Right lobe of liver (tissue), 4 donors: Measurements from ENCODE around the gene GNG11.

ENCODE experiments used
- POLR2A ChIP-seq: fragments of 450-650 bp; IDR thresholded peaks from one replicate; pipeline ENCODE4 v1.6.1; 2017; ENCODE audit warnings: antibody characterized with exemption, mild to moderate bottlenecking
- TF ChIP-seq, protein P1 (sequence below), 4 donors: fragments of 200-600 bp in 3 of 4; fragments of 450-650 bp in 1 of 4; IDR thresholded peaks; one replicate each; pipeline versions ENCODE4 v1.5.1 to v1.8.0; 2016 to 2022; ENCODE audit warnings: antibody characterized with exemption in 4 of 4, mild to moderate bottlenecking in 2 of 4
- donor health status: DM: no; HTN: no; CAD: no.
- donor health status: DM: no; HTN: no; CAD: no.
- donor health status: DM: no; HTN: yes; CAD: no.

DNA sequence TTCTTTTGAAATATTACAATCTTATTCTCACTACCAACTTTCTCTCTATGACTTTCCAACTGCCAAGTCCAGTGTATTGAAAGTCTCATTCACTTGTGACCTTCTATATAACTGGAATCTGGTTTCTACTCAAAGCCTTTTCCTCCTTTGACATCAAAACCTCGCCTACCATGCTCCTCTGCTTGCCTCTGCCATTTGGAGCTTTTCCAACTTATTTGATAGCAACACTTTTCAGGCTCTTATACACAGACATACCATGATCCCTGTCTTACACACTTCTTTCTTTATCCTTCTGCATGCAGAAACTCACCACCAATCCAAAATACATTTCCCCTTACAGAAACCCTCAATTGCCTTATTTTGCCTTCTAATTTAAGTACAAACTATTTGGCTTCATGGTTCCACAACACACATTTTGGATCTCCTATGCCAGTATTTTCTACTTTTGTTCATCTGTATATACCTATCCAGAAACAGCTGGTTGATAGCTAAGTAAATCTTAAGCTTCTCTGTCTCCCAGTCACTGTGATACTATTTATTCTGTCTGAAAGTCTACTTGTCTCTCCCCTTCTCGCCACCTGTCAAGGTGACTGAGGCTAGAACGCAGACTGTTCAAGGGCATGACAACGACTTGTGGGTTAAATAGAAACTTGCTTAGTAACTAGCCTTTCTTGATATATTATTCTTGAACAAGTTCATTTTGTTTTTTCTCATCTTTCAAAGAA, 22.4 kb downstream of the GNG11 start:
- TF ChIP-seq, protein P1, sequence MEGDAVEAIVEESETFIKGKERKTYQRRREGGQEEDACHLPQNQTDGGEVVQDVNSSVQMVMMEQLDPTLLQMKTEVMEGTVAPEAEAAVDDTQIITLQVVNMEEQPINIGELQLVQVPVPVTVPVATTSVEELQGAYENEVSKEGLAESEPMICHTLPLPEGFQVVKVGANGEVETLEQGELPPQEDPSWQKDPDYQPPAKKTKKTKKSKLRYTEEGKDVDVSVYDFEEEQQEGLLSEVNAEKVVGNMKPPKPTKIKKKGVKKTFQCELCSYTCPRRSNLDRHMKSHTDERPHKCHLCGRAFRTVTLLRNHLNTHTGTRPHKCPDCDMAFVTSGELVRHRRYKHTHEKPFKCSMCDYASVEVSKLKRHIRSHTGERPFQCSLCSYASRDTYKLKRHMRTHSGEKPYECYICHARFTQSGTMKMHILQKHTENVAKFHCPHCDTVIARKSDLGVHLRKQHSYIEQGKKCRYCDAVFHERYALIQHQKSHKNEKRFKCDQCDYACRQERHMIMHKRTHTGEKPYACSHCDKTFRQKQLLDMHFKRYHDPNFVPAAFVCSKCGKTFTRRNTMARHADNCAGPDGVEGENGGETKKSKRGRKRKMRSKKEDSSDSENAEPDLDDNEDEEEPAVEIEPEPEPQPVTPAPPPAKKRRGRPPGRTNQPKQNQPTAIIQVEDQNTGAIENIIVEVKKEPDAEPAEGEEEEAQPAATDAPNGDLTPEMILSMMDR (IDR thresholded peaks at IDR 0.05) = no peak
- TF ChIP-seq POLR2A = no peak
